Activated CD4-positive, alpha-beta memory T cell treated with anti-CD3 and anti-CD28 coated beads for 36 hours (primary cell): ENCODE measurements around the gene SNX4. TPM values are rescaled to one million over a fixed set of nuclear protein-coding genes. Genes with fewer than 3 reads are reported as not detected.

ENCODE experiments used
- CTCF ChIA-PET: fragments of 350-600 bp; sonication (Branson Sonifier 250); formaldehyde crosslinking; loops from one replicate; lab custom pipeline; 2021; ENCODE audit warnings: antibody characterized with exemption, inconsistent platforms; lab: Charles Lee
- POLR2A ChIA-PET: fragments of 350-600 bp; sonication (Branson Sonifier 250); formaldehyde crosslinking; loops from one replicate; lab custom pipeline; 2021; ENCODE audit warnings: antibody characterized with exemption; lab: Charles Lee
- DNase-seq: peaks from one replicate; pipeline ENCODE4 v3.0.0-alpha.2; 2020
- H3K27ac Mint-ChIP-seq: one replicate; pipeline ENCODE4 v1.8.0; 2021; ENCODE audit warnings: mixed read lengths
- H3K27me3 Mint-ChIP-seq: one replicate; pipeline ENCODE4 v1.8.0; 2021; ENCODE audit warnings: mixed read lengths
- H3K36me3 Mint-ChIP-seq: one replicate; pipeline ENCODE4 v1.8.0; 2021; ENCODE audit warnings: mixed read lengths
- H3K4me1 Mint-ChIP-seq: one replicate; pipeline ENCODE4 v1.8.0; 2021; ENCODE audit warnings: low read depth, mixed read lengths
- H3K4me3 Mint-ChIP-seq: one replicate; pipeline ENCODE4 v1.8.0; 2021; ENCODE audit warnings: mild to moderate bottlenecking, mixed read lengths
- H3K9me3 Mint-ChIP-seq: one replicate; pipeline ENCODE4 v1.8.0; 2021; ENCODE audit warnings: mixed read lengths
- intact Hi-C: fragments of 100-400 bp; cut with micrococcal nuclease; formaldehyde crosslinking; loops from one replicate; pipeline ENCODE4 v1.15.1; 2023
- total RNA-seq, 2 experiments: library from RNA; stranded (reverse); gene quantifications; one replicate each; pipeline ENCODE4 v1.2.3, GENCODE V29; 2021

The SNX4 gene
- total RNA-seq, 2 experiments from 2014 or later = 32.9 to 36.8 TPM

DNA sequence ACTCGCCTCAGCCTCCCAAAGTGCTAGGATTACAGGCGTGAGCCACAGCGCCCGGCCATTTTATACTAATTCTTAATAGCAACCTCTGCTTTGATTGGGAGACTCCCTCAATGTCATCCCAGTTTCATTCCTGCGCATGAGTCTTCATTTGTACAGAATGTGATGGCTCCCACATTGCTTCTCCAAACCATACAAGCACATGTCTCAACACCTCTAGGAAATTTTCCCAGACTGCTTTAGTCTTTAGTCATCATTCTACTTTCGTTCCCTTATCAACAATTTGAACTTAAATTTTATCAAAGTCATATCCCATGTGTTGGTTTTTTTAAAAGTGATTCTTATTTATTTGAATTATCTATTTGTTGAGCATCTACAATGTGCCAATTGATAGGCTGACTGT, 58.1 kb downstream of the SNX4 start:
- H3K27me3 Mint-ChIP-seq = no peaks in the 10 kb centered on the region
- H3K4me3 Mint-ChIP-seq = no peak overlapping the region
- peaks cover 22% of the 10 kb centered on the region for H3K36me3 Mint-ChIP-seq
- ChIA-PET POLR2A (no interaction called here), CTCF (interaction anchor here (1.4 kb wide), 1 partner anchor 123 kb away, joined by 5 read pairs; no protein-coding TSS in a partner anchor)
- intact Hi-C loops = no loop called here
- no peaks in the 10 kb centered on the region for H3K9me3 Mint-ChIP-seq
- no peak for DNase-seq
- H3K27ac Mint-ChIP-seq = no peak overlapping the region
- H3K4me1 Mint-ChIP-seq = no peaks in the 10 kb centered on the region

DNA sequence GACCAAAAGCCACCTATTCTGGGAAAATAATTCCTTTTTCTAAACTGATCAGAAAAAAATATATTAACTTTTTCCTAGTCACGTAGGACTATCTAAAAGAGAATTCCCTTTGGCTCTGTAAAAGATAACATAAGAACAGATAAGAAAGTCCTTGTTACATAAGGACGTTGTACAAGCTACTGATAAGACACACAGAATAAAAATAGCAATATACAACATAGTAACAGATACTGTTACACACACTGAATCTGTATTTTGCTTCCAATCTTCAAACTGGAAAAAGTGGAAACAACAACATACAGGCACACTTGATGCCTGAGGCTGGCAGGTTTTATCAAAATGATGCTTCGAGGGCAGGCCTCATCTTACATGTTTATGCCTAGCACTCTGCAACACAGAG, 59.8 kb downstream of the SNX4 start:
- no peak overlapping the region for H3K27ac Mint-ChIP-seq
- CTCF ChIA-PET = no interaction called here

DNA sequence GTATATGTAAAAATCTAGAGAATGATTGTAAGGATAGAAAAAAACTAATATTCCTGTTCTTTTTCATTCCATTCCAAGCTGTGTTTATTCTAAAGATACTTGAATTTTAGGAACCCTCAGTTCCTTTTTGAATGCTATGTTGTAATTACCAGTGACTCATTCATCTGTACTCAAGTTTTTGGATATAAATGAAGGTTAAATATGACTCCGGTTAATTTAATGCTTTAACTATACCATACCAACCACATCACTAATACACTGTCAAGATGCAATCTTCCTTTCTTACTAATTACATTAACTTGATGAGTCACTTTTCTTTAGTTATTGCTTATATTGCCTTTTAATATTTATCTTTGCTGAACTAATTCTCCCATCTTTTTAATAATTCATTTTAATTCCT, 76.1 kb downstream of the SNX4 start:
- Mint-ChIP-seq H3K36me3 (peaks cover 17% of the 10 kb centered on the region), H3K4me1 (no peaks in the 10 kb centered on the region), H3K27ac (no peak overlapping the region), H3K4me3 (no peak overlapping the region), H3K27me3 (no peaks in the 10 kb centered on the region), H3K9me3 (peaks cover 7% of the 10 kb centered on the region)
- ChIA-PET POLR2A (no interaction called here), CTCF (interaction anchor here (0.6 kb wide), 1 partner anchor 188 kb away, joined by 3 read pairs; no protein-coding TSS in a partner anchor)
- DNase-seq = no peak
- intact Hi-C loops = no loop called here

More for the DNA sequence above, 59.8 kb downstream of the SNX4 start:
- Mint-ChIP-seq H3K9me3 (no peaks in the 10 kb centered on the region), H3K27me3 (no peaks in the 10 kb centered on the region), H3K4me3 (no peak overlapping the region), H3K36me3 (peaks cover 26% of the 10 kb centered on the region), H3K4me1 (no peaks in the 10 kb centered on the region)
- POLR2A ChIA-PET = no interaction called here
- intact Hi-C loops = no loop called here
- DNase-seq = no peak

DNA sequence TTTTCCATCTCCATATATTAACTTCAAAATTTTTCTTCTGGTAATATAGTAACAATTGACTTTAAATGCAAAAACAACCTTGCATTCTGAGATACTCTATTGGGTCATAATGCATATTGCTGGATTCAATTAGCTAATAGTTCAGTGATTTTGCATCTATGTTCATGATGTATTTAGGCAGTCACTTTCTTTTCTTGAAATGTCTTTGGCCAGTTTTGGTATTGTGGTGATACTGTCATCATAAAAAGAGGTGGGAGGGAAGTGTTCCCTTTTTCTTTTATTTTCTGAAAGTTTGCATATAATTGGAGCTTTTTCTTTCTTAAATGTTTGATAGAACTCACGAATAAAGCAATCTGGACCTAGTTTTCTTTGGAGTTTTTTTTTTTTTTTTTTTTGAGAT, 77.5 kb downstream of the SNX4 start:
- H3K27ac Mint-ChIP-seq = no peak overlapping the region
- peaks cover 16% of the 10 kb centered on the region for H3K36me3 Mint-ChIP-seq
- intact Hi-C loops = no loop called here
- no peaks in the 10 kb centered on the region for H3K27me3 Mint-ChIP-seq
- POLR2A ChIA-PET = no interaction called here
- CTCF ChIA-PET = interaction anchor here (1.1 kb wide), 1 partner anchor 13 kb away, joined by 3 read pairs; no protein-coding TSS in a partner anchor
- no peak for DNase-seq
- peaks cover 1% of the 10 kb centered on the region for H3K4me1 Mint-ChIP-seq
- peaks cover 7% of the 10 kb centered on the region for H3K9me3 Mint-ChIP-seq
- H3K4me3 Mint-ChIP-seq = no peak overlapping the region

DNA sequence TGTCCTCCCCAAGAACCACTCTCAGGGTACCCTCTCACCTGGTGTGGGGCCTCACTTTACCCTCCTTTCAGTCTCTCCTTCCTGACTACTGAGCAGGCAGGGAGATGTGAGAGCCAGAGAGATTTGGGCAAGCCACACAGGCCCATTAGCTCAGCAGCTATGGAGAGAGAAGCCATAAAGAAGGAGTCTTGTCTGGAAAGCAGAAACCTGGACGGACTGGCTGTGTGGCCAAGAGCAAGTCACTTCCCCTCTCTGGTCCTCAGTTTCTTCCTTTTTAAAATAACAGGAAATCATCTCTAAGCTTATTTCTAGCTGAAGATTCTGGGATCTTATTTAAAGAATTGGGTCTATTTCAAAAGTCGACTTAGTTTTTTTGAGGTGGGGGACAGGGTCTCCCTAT, 79.0 kb downstream of the SNX4 start:
- peaks cover 1% of the 10 kb centered on the region for H3K4me1 Mint-ChIP-seq
- peaks cover 8% of the 10 kb centered on the region for H3K36me3 Mint-ChIP-seq
- H3K4me3 Mint-ChIP-seq = no peak overlapping the region
- H3K27ac Mint-ChIP-seq = no peak overlapping the region
- POLR2A ChIA-PET = interaction anchor here (0.5 kb wide), 1 partner anchor 344 kb away, joined by 3 read pairs; no protein-coding TSS in a partner anchor
- CTCF ChIA-PET = interaction anchor here (0.6 to 4.6 kb wide), 8 partner anchors 16 to 680 kb away, joined by 3 to 42 read pairs (median 4); partner anchors contain the start of gene SNX4
- intact Hi-C loops = no loop called here
- no peak for DNase-seq
- H3K9me3 Mint-ChIP-seq = peaks cover 4% of the 10 kb centered on the region
- no peaks in the 10 kb centered on the region for H3K27me3 Mint-ChIP-seq

DNA sequence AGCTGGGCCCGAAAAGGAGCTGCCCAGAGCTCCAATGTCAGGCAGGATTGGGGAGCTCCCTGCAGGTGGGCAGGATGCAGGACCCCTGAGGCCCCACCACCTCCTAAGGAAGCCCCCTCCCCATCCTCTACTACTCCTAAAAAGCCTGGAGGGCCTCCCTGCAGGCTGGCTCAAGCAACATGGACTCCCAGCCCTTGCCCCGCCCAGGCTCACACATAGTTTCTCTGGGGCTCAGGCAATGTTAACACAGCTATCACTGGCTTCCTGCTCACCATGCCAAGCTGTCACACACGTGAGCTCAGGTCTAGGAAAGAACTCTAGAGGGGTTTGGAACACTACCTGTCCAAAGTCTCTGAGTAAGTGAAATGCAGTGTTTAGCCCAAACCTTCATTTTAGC, 79.4 kb downstream of the SNX4 start:
- Mint-ChIP-seq H3K27me3 (no peaks in the 10 kb centered on the region), H3K4me1 (peaks cover 1% of the 10 kb centered on the region), H3K9me3 (peaks cover 4% of the 10 kb centered on the region), H3K36me3 (peaks cover 6% of the 10 kb centered on the region), H3K27ac (no peak overlapping the region), H3K4me3 (no peak overlapping the region)
- ChIA-PET CTCF (interaction anchor here (0.6 to 4.6 kb wide), 8 partner anchors 16 to 680 kb away, joined by 3 to 42 read pairs (median 4); partner anchors contain the start of gene SNX4), POLR2A (interaction anchor here (0.5 kb wide), 1 partner anchor 343 kb away, joined by 3 read pairs; no protein-coding TSS in a partner anchor)
- intact Hi-C loops = no loop called here
- no peak for DNase-seq

DNA sequence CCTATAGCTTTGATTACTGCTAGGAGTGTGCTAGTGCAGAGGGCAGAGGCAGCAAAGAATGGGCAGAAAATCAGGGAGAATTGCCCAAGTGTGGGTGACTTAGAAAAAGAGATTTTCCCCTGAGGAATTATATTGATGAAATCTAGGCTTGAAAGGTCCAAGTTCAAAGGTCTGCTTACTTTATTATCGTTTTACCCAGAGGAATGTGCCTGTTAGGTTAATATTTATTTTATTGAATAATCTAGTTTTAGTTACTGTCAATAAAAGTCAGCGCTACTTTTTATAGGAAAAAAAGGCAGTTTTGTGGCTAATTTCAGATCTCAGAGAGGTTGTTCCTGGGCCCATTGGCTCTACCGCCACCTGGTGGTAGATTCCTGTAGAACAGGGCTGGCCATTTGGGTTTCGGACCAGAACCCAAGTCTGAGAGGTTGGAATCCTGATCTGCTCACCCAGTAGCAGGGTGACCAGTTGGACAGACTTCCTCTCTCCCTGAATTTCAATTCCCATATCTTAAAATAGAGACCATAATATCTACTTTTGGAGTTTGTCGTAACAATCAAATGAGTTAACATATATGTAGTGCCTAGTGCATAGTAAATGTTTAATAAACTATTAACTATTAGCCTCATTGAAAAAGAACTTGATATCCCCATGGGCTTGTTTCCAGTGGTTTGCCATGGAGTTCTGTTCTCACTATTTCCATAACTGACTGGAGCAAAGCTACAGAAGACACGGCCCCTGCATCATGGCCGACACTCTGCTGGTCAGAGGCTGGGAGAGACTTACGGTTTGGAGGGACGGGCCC, 82.2 kb downstream of the SNX4 start:
- H3K36me3 Mint-ChIP-seq = peaks cover 3% of the 10 kb centered on the region
- no peaks in the 10 kb centered on the region for H3K9me3 Mint-ChIP-seq
- ChIA-PET POLR2A (no interaction called here), CTCF (interaction anchor here (0.5 to 4.6 kb wide), 19 partner anchors 12 to 508 kb away, joined by 3 to 42 read pairs (median 4); no protein-coding TSS in a partner anchor)
- intact Hi-C loops = loop anchor here (1.0 to 5.0 kb wide), 7 partner anchors 61 to 676 kb away; partner anchors contain the start of gene ZNF148
- no peak overlapping the region for H3K27ac Mint-ChIP-seq
- peaks cover 10% of the 10 kb centered on the region for H3K4me1 Mint-ChIP-seq
- no peak overlapping the region for H3K4me3 Mint-ChIP-seq
- H3K27me3 Mint-ChIP-seq = no peaks in the 10 kb centered on the region
- DNase-seq = peak; percentile 69

DNA sequence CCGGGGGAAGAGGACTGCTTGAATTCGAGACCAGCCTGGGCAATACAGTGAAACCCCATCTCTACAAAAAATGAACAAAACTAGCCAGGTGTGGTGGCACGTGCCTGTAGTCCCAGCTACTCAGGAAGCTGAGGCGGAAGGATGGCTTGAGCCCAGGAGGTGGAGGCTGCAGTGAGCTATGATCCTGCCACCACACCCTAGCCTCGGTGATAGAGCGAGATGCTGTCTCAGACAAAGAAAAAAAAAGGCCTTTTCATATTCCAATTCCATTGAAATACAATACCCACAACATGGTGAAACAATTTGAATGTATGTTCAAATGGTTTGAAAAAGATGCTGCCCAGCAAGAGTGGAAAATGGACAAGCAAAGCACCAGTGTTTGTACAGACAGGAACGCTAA, 83.1 kb downstream of the SNX4 start:
- Mint-ChIP-seq H3K27me3 (no peaks in the 10 kb centered on the region), H3K9me3 (no peaks in the 10 kb centered on the region), H3K36me3 (no peaks in the 10 kb centered on the region), H3K4me1 (peaks cover 12% of the 10 kb centered on the region), H3K4me3 (no peak overlapping the region), H3K27ac (no peak overlapping the region)
- POLR2A ChIA-PET = no interaction called here
- intact Hi-C loops = loop anchor here (2.0 to 5.0 kb wide), 5 partner anchors 60 to 675 kb away; partner anchors contain the start of gene ZNF148
- CTCF ChIA-PET = interaction anchor here (0.5 to 4.6 kb wide), 10 partner anchors 15 to 445 kb away, joined by 3 to 42 read pairs (median 4); no protein-coding TSS in a partner anchor
- no peak for DNase-seq

DNA sequence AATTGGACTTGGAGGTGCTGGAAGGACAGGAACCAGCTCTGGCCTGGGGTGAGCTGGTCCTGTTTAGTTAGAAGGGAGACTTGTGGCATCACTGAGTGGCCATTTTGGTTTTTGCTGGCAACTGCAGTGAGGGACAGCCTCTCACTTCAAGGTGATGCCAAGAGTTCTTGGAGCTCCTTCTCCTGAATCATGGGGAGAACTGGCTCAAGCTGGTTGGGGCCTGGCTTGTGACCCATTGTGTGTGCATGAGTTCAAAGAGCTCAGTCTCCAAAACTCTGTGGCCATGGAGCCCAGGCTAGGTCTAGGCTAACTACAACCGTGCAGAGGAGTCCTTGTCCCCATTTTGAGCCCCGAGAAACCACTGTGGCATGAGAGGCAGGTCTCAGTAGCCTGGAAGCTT, 84.8 kb downstream of the SNX4 start:
- Mint-ChIP-seq H3K4me1 (peaks cover 13% of the 10 kb centered on the region), H3K9me3 (no peaks in the 10 kb centered on the region), H3K27ac (no peak overlapping the region), H3K4me3 (no peak overlapping the region), H3K36me3 (no peaks in the 10 kb centered on the region), H3K27me3 (no peaks in the 10 kb centered on the region)
- CTCF ChIA-PET = interaction anchor here (0.7 to 2.8 kb wide), 5 partner anchors 12 to 506 kb away, joined by 3 to 26 read pairs (median 3); no protein-coding TSS in a partner anchor
- POLR2A ChIA-PET = no interaction called here
- no peak for DNase-seq
- intact Hi-C loops = loop anchor here (5.0 kb wide), 4 partner anchors 58 to 673 kb away; partner anchors contain the start of gene ZNF148

DNA sequence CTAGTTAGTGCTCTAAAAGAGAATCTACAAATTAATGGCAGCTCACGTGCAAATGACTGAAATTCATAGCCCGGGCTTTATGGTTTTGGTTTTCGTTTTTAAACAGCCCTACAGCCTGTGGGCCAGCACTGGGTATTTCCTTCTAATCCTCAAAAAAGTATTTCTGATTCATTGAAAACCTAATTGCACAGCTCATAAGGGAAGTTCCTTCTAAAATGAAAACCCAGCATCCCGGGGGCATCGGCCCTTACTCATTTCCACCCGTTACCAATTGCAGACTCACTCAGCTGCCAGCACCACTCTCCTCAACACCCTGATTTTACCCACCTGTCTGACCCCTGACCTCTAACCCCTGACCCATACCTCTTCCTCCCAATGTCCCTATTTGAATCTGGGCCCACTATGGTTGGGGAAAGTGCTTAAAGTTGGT, 85.4 kb downstream of the SNX4 start:
- peak; percentile 68 for DNase-seq
- no peaks in the 10 kb centered on the region for H3K36me3 Mint-ChIP-seq
- H3K27me3 Mint-ChIP-seq = no peaks in the 10 kb centered on the region
- ChIA-PET CTCF (interaction anchor here (0.7 to 2.8 kb wide), 4 partner anchors 13 to 506 kb away, joined by 3 to 26 read pairs (median 3); no protein-coding TSS in a partner anchor), POLR2A (no interaction called here)
- no peak overlapping the region for H3K27ac Mint-ChIP-seq
- intact Hi-C loops = loop anchor here (1.0 to 5.0 kb wide), 5 partner anchors 57 to 672 kb away; partner anchors contain the start of gene ZNF148
- no peaks in the 10 kb centered on the region for H3K9me3 Mint-ChIP-seq
- peaks cover 13% of the 10 kb centered on the region for H3K4me1 Mint-ChIP-seq
- no peak overlapping the region for H3K4me3 Mint-ChIP-seq

DNA sequence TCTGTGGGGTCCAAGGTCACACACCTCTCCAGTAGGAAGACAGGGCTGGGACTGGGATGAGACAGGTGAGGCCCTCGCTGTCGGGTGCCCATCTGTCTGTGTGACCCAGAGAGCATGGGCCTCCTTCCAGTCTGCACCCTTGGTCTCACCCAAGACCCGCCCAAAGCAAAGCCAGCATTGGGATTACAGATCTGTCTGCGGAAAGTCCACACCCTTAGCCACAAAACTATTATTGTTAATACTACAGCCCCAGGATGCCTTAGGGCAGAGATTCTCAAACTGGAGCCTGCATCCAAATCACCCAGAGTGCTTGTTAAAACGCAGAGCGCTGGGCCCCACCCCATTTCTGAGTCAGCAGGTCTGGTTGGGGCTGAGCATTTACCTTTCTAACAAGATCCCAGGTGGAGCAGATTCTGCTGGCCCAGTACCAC, 86.4 kb downstream of the SNX4 start:
- POLR2A ChIA-PET = interaction anchor here (0.7 kb wide), 1 partner anchor 429 kb away, joined by 3 read pairs; no protein-coding TSS in a partner anchor
- no peak for DNase-seq
- Mint-ChIP-seq H3K27me3 (no peaks in the 10 kb centered on the region), H3K36me3 (no peaks in the 10 kb centered on the region), H3K4me1 (peaks cover 13% of the 10 kb centered on the region), H3K4me3 (no peak overlapping the region), H3K9me3 (no peaks in the 10 kb centered on the region), H3K27ac (no peak overlapping the region)
- intact Hi-C loops = loop anchor here (1.0 kb wide), 1 partner anchor 201 kb away; no protein-coding TSS in a partner anchor
- CTCF ChIA-PET = interaction anchor here (1.1 kb wide), 1 partner anchor 438 kb away, joined by 4 read pairs; no protein-coding TSS in a partner anchor
